PFSK-1 (cell line): ENCODE data around the gene IGFL4.

Experiments used
- FOXP2 ChIP-seq: optimal IDR thresholded peaks from 2 replicates; pipeline ENCODE3; 2011; ENCODE audit warnings: borderline replicate concordance, control low read depth, inconsistent platforms; ENCODE audit not compliant: insufficient read depth; ENCODE audit errors: extremely low read length, extremely low read depth
- POLR2AphosphoS5 ChIP-seq: IDR thresholded peaks from 2 replicates; pipeline ENCODE4 v1.6.1; 2012; ENCODE audit warnings: low read depth, mild to moderate bottlenecking, control low read depth, low read length, moderate library complexity
- REST ChIP-seq, 2 experiments: IDR thresholded peaks; 2 replicates each; pipeline versions ENCODE4 v1.6.1 to v1.8.0; 2011 to 2012; ENCODE audit warnings: low read depth in 2 of 2, low read length in 2 of 2, control low read depth in 1 of 2, inconsistent platforms in 1 of 2, mild to moderate bottlenecking in 1 of 2, moderate library complexity in 1 of 2; ENCODE audit not compliant: insufficient read depth in 1 of 2
- SIN3A ChIP-seq: IDR thresholded peaks from 2 replicates; pipeline ENCODE4 v1.6.1; 2012; ENCODE audit warnings: mild to moderate bottlenecking, low read length, moderate library complexity, borderline replicate concordance; ENCODE audit not compliant: insufficient read depth
- TAF1 ChIP-seq: IDR thresholded peaks from 2 replicates; pipeline ENCODE4 v1.6.1; 2012; ENCODE audit warnings: low read length, control low read depth, borderline replicate concordance; ENCODE audit not compliant: insufficient read depth

The IGFL4 gene

GRCh38 chr19:46066471-46066870 is 25.7 kb upstream of the IGFL4 start:
- no peak for TF ChIP-seq TAF1
- TF ChIP-seq FOXP2 = no peak
- no peak for TF ChIP-seq REST (IDR thresholded peaks at IDR 0.05; ENCODE audit: insufficient read depth in 1 of 2, low read depth in 2 of 2, low read length in 2 of 2)
- no peak for TF ChIP-seq POLR2AphosphoS5
- TF ChIP-seq SIN3A = no peak

- TF ChIP-seq REST (IDR thresholded peaks at IDR 0.05; ENCODE audit: insufficient read depth in 1 of 2, low read depth in 2 of 2, low read length in 2 of 2) (no peak), SIN3A (no peak), POLR2AphosphoS5 (no peak), FOXP2 (no peak)
Measured at GRCh38 chr19:46065486-46066071, 24.8 kb upstream of the IGFL4 start.

GRCh38 chr19:46063201-46063600 is 22.4 kb upstream of the IGFL4 start:
- no peak for TF ChIP-seq FOXP2
- TF ChIP-seq POLR2AphosphoS5 = no peak
- no peak for TF ChIP-seq SIN3A
- no peak for TF ChIP-seq TAF1
- TF ChIP-seq REST (IDR thresholded peaks at IDR 0.05; ENCODE audit: insufficient read depth in 1 of 2, low read depth in 2 of 2, low read length in 2 of 2) = no peak

- TF ChIP-seq TAF1 (no peak), POLR2AphosphoS5 (no peak), REST (IDR thresholded peaks at IDR 0.05; ENCODE audit: insufficient read depth in 1 of 2, low read depth in 2 of 2, low read length in 2 of 2) (no peak), SIN3A (no peak), FOXP2 (no peak)
Measured at GRCh38 chr19:46060012-46060411, 19.2 kb upstream of the IGFL4 start.

- TF ChIP-seq TAF1 (no peak), POLR2AphosphoS5 (no peak), REST (IDR thresholded peaks at IDR 0.05; ENCODE audit: insufficient read depth in 1 of 2, low read depth in 2 of 2, low read length in 2 of 2) (no peak), SIN3A (no peak), FOXP2 (no peak)
Measured at GRCh38 chr19:46058778-46059177, 18.0 kb upstream of the IGFL4 start.
